Activated T-cell treated with anti-CD3 and anti-CD28 coated beads, Interleukin-2, amount 50 U/mL, for 24 hours (primary cell): ENCODE data around the gene UFD1.

Source experiments
- DNase-seq: peaks from one replicate; pipeline ENCODE4 v3.0.0-alpha.2; 2020
- H3K27ac Mint-ChIP-seq: 2 replicates; pipeline ENCODE4 v1.8.0; 2020; ENCODE audit warnings: mild to moderate bottlenecking, mixed read lengths
- H3K27me3 Mint-ChIP-seq: 2 replicates; pipeline ENCODE4 v1.8.0; 2020; ENCODE audit warnings: mixed read lengths
- H3K36me3 Mint-ChIP-seq: 2 replicates; pipeline ENCODE4 v1.8.0; 2020; ENCODE audit warnings: low read depth, mixed read lengths
- H3K4me1 Mint-ChIP-seq: 2 replicates; pipeline ENCODE4 v1.8.0; 2020; ENCODE audit warnings: low read depth, mixed read lengths
- H3K4me3 Mint-ChIP-seq: 2 replicates; pipeline ENCODE4 v1.8.0; 2020; ENCODE audit warnings: mild to moderate bottlenecking, moderate library complexity, mixed read lengths
- H3K9me3 Mint-ChIP-seq: 2 replicates; pipeline ENCODE4 v1.8.0; 2020; ENCODE audit warnings: mixed read lengths

Gene UFD1

DNA sequence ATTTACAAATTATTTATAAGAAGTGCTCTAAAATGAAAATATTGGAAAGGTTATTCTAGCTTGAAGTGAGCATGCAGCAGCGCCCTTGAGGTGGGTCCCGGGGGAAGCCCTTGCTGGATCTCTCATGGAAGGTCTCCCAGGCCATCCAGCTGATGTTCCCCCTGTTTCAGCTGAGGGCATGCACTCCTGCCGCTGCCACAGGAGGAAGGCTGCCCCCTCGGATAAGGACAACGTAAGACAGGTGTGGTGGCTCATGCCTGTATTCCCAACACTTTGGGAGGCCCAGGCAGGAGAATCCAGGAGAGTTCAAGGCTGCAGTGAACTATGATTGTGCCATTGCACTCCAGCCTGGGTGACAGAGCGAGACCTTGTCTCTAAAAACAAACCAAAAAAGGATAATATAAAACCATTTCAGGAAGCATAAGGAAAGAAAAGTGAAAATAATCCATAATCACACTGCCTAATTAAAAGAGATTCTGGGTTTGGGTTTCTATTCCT, 15.7 kb upstream of the UFD1 start:
- no peak overlapping the region for H3K4me3 Mint-ChIP-seq
- no peak for DNase-seq
- H3K27ac Mint-ChIP-seq, result no peak overlapping the region
- H3K4me1 Mint-ChIP-seq, result peaks cover 23% of the 10 kb centered on the region
- H3K27me3 Mint-ChIP-seq, result no peaks in the 10 kb centered on the region
- H3K9me3 Mint-ChIP-seq, result no peaks in the 10 kb centered on the region
- peaks cover 98% of the 10 kb centered on the region for H3K36me3 Mint-ChIP-seq

DNA sequence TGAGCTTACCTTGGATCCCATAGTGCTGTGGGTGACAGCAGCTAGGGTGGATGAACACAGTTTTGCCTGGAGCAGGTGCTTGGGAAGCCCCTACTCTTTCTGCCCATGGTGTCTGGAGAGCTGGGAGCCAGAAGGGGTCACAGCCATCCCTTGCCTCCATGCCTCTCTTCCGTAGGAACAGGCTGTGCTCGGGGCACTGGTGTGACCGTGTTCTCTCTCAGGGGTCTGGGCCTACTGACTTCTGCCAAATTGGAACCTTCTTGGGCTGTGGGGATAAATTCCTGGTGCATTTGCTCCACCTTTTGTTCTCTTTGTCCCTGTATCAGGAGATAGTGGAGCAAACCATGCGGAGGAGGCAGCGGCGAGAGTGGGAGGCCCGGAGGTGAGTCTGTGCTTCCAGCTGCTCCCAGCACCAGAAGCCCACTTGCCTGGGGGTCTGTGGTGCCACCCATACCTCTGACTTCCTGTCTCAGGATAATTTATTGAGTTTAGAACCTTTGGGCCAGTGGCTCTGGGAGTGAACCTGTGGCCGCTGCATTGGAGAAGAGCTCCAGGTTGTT, 15.1 kb upstream of the UFD1 start:
- peaks cover 98% of the 10 kb centered on the region for H3K36me3 Mint-ChIP-seq
- H3K27ac Mint-ChIP-seq, result no peak overlapping the region
- peaks cover 23% of the 10 kb centered on the region for H3K4me1 Mint-ChIP-seq
- H3K9me3 Mint-ChIP-seq, result no peaks in the 10 kb centered on the region
- DNase-seq, result no peak
- no peaks in the 10 kb centered on the region for H3K27me3 Mint-ChIP-seq
- no peak overlapping the region for H3K4me3 Mint-ChIP-seq

DNA sequence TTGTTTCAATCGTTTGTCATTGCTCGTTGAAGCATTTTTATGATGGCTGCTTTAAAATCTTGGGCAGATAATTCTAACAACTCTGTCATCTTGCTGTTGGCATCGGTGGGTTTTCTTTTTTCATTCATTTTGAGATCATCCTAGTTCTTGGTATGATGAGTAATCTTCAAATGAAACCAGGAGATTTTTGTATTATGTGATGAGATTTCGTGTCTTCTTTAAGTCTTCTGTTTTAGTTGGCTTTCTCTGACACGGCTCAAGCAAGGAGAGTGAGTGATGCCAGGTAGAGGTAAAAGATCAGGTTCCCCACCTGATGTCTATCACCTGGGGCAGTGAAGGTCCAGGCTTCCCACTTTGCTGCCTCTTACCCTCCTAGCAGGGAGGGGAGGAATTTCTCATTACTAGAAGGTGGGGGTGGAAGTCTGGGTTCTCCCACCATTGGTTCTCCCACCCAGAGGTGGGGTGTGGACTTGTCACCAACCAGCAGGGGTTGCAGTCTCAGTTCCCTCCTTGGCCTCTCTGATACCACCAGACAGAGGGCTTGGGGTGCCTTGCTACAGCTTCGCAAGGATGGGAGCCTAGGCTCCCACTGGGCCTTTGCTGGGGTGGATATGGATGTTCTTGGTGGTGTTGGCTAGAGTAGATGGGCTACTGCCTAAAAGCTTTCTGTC, 13.6 kb upstream of the UFD1 start:
- H3K9me3 Mint-ChIP-seq, result no peaks in the 10 kb centered on the region
- DNase-seq, result no peak
- peaks cover 98% of the 10 kb centered on the region for H3K36me3 Mint-ChIP-seq
- peaks cover 25% of the 10 kb centered on the region for H3K4me1 Mint-ChIP-seq
- H3K27ac Mint-ChIP-seq, result peak overlapping the region; percentile 24
- H3K27me3 Mint-ChIP-seq, result no peaks in the 10 kb centered on the region
- no peak overlapping the region for H3K4me3 Mint-ChIP-seq

DNA sequence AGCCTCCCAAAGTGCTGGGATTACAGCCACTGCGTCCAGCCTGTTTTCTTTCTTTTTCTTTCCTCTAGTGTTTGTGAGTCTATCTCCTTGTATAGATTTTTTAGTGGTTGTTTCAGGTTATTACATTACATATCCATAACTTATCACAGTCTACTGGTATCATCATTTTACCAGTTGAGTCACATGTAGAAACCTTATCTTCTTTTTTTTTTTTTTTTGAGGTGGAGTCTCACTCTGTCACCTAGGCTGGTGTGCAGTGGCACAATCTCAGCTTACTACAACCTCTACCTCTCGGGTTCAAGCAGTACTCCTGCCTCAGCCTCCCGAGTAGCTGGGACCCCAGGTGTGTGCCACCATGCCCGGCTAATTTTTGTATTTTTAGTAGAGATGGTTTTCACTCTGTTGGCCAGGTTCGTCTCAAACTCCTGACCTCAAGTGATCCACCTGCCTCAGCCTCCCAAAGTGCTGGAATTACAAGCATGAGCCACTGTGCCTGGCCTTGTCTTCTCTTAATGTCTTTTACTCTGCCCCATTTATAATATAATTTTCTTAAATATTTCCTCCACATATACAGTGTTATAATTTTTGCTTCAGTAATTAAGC, 11.7 kb upstream of the UFD1 start:
- Mint-ChIP-seq H3K9me3 (no peaks in the 10 kb centered on the region), H3K36me3 (peaks cover 91% of the 10 kb centered on the region), H3K4me1 (peaks cover 23% of the 10 kb centered on the region), H3K27me3 (no peaks in the 10 kb centered on the region), H3K4me3 (no peak overlapping the region), H3K27ac (no peak overlapping the region)
- no peak for DNase-seq

DNA sequence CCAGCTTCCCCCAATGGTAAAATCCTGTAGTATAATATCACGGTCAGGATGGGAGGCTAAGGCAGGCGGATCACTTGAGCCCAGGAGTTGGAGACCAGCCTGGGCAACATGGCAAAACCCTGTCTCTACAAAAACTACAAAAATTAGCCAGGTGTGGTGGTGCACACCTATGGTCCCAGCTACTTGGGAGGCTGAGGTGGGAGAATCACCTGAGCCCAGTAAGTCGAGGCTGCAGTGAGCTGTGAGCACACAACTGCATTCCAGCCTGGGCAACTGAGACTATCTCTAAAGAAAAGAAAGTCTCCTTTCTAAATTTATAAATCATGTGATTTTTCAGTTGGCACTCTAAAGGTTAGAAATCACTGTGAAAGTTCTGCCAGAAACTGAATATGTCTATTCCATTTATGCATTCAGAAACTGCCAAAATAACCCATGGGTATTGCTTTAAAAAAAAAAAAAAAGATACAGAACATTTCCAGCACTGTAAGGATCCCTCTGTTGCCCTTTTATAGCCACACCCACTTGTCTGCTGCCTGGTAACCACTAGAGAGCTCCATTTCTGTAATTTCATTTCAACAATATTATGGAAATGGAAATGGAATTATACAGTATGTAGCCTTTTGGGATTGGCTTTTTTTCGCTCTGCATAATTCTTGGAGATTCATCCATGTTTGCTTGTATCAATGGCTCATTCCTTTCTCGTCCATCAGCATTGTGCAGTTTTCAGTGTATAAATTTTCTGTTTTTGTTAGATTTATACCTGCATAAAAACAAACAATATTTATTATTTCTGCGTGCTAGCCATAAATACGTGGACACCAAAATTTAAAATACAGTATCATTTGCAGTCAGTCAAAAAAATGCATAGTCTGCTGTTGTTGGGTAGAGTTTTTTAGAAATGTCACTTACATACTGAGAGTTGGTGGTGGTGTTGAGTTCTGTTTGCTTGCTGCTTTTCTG, 10.2 kb upstream of the UFD1 start:
- H3K4me3 Mint-ChIP-seq, result no peak overlapping the region
- no peaks in the 10 kb centered on the region for H3K27me3 Mint-ChIP-seq
- no peaks in the 10 kb centered on the region for H3K9me3 Mint-ChIP-seq
- no peak for DNase-seq
- H3K36me3 Mint-ChIP-seq, result peaks cover 91% of the 10 kb centered on the region
- H3K27ac Mint-ChIP-seq, result no peak overlapping the region
- H3K4me1 Mint-ChIP-seq, result peaks cover 22% of the 10 kb centered on the region

DNA sequence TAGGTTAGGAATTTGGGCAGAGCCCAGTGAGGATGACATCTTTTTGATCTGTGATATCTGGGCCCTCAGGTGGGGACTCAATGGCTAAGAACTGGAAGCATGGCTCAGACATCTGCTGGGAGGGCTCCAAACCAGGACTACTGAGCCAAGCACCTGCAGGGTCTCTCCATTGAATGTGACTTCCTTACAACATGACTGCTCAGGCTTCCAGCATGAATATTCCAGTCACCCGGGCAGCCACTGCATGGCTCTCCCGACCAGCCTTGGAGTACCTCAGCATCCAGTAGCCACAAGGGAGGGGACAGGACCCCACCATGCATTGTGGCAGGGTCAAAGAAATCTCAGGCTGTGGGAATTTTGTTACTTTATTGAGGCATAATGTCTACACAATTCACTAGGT, 9.3 kb upstream of the UFD1 start:
- no peak overlapping the region for H3K27ac Mint-ChIP-seq
- H3K4me1 Mint-ChIP-seq, result peaks cover 29% of the 10 kb centered on the region
- DNase-seq, result no peak
- peaks cover 91% of the 10 kb centered on the region for H3K36me3 Mint-ChIP-seq
- H3K27me3 Mint-ChIP-seq, result no peaks in the 10 kb centered on the region
- H3K4me3 Mint-ChIP-seq, result no peak overlapping the region
- H3K9me3 Mint-ChIP-seq, result no peaks in the 10 kb centered on the region

DNA sequence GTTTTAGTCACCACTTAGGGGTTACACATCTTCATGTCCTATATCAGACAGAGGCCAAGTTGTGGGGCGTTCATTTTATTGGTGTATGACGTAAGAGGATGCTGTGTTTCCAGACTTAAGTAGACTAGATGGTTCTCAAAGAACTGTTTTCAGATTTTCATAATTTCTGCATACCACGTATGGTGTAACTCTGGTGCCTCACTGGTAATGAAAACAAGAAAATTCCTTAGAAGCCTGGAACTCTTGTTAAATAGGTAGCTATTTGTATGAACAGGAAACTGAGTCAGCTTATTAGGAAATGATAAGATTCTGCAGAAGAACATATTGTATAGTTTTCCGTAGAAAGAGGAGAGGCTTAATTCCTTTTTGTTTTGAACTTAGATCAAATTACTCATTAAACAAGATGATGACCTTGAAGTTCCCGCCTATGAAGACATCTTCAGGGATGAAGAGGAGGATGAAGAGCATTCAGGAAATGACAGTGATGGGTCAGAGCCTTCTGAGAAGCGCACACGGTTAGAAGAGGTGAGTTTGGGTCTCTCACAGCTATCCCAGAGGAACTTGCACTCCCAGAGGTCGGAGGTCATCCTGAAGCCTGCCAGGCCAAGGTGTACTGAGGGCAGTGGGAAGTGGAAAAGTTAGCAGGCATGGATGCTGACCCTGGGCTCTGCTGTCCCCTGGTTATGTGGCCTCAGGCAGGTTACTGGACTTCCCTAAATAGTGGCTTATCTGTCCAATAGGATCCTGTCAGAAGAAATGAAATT, 4.7 kb upstream of the UFD1 start:
- no peak for DNase-seq
- Mint-ChIP-seq H3K4me1 (peaks cover 27% of the 10 kb centered on the region), H3K36me3 (peaks cover 80% of the 10 kb centered on the region), H3K9me3 (no peaks in the 10 kb centered on the region), H3K4me3 (peak overlapping the region; percentile 3), H3K27me3 (no peaks in the 10 kb centered on the region), H3K27ac (peak overlapping the region; percentile 79)

DNA sequence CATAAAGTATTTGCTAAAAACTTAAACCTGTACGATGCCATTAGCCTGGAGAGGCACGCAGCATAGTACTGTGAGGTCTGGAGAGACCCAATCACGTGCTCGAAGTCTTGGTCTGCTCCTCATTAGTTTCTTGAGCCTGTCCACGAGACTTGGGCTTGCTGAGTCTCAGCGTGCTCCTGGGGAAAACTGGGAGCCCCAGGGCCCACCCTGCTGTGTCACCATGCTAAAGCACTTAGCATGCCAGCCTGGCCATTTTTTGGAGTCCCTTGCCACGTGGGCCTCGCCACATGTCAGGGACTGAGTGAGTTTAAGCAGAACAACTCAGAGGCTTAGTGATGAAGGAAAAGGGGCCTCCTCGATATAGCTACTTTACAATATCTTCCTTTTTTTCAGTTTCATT, 3.3 kb upstream of the UFD1 start:
- Mint-ChIP-seq H3K9me3 (no peaks in the 10 kb centered on the region), H3K4me3 (no peak overlapping the region), H3K27ac (peak overlapping the region; percentile 2), H3K36me3 (peaks cover 75% of the 10 kb centered on the region), H3K27me3 (no peaks in the 10 kb centered on the region), H3K4me1 (peaks cover 33% of the 10 kb centered on the region)
- no peak for DNase-seq

DNA sequence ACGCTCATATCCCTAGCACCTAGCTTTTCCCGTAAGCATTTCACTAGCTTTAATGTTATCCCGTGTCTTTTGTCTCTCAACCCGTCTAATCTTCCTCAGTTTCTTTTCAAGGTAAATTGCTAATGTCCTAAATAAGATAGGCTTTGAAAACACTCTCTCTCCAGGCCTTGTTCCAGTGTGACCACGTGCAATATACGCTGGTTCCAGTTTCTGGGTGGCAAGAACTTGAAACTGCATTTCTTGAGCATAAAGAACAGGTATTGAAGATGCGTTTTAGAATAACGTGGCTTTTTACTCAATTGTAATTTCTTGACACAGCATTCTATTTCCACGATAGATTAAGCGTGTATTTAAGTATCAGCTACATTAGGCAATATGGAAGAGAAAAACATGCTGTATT, 1.8 kb upstream of the UFD1 start:
- no peaks in the 10 kb centered on the region for H3K9me3 Mint-ChIP-seq
- no peak for DNase-seq
- H3K36me3 Mint-ChIP-seq, result peaks cover 77% of the 10 kb centered on the region
- no peaks in the 10 kb centered on the region for H3K27me3 Mint-ChIP-seq
- peak overlapping the region; percentile 100 for H3K4me3 Mint-ChIP-seq
- H3K4me1 Mint-ChIP-seq, result peaks cover 43% of the 10 kb centered on the region
- H3K27ac Mint-ChIP-seq, result peak overlapping the region; percentile 100

DNA sequence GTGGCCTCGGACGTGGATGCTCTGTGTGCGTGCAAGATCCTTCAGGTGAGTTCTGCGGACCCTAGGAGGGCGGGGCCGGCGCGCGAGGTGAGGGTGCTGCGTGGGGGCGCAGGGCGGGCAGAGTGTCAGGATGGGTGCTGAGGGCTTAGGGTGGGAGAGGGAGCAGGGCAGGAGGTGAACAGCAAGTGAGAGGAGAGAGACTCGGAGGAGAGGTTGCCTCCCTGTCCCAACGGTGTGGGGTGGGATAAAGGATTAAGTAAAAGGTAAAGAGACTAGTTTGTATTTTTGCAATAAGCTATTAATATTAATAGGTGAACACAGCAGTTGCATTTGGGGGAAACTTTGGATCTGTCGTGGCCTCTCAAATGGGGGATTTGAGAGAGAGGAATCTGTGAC, 1.2 kb upstream of the UFD1 start:
- no peaks in the 10 kb centered on the region for H3K27me3 Mint-ChIP-seq
- peak overlapping the region; percentile 100 for H3K4me3 Mint-ChIP-seq
- no peaks in the 10 kb centered on the region for H3K9me3 Mint-ChIP-seq
- no peak for DNase-seq
- peaks cover 77% of the 10 kb centered on the region for H3K36me3 Mint-ChIP-seq
- peak overlapping the region; percentile 100 for H3K27ac Mint-ChIP-seq
- peaks cover 48% of the 10 kb centered on the region for H3K4me1 Mint-ChIP-seq

DNA sequence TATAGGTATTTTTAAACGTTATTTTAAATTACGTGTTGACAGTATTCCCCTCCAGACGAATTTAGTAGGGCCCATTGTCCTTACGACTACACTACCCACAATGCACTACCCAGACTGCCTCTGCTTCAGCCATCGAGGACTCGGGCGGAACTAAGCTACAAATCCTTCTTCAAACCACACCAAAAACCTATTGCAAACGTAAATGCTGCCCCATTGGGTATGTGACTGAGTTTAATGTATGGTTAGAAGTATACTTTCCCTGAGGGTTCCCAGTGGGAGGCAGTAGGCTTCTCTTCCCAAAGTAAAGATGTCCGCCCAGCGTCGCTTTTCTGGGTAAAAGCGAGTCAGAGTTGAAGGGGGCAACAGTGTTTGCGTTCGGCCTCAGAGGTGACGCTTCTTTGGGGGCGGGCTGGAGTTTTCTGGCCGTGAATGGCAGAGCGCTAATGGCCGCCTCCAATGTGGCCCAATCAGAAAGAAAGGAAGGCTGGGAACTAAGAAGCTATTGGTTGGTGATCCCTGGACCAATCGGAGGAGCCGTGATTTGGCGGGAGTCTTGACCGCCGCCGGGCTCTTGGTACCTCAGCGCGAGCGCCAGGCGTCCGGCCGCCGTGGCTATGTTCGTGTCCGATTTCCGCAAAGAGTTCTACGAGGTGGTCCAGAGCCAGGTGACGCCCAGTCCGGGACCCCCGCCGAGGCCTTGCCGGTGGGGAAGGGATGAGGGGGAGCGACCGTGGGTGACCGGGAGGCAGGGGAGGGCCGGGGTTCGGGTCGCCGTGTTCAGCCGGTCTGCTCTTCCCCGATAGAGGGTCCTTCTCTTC, 571 bp upstream of the UFD1 start, which contains the start of gene CDC45:
TSS of gene CDC45 (plus strand) at position 566 of the 818 bp plus-strand sequence. CDS start at position 615, 49 bp downstream.
- H3K9me3 Mint-ChIP-seq, result no peaks in the 10 kb centered on the region
- peak within 1 kb of the TSS; percentile 100 for H3K4me3 Mint-ChIP-seq
- H3K36me3 Mint-ChIP-seq, result peaks cover 76% of the 10 kb centered on the region
- no peaks in the 10 kb centered on the region for H3K27me3 Mint-ChIP-seq
- H3K27ac Mint-ChIP-seq, result peak within 1 kb of the TSS; percentile 100
- peaks cover 47% of the 10 kb centered on the region for H3K4me1 Mint-ChIP-seq
- peak; percentile 91 for DNase-seq

DNA sequence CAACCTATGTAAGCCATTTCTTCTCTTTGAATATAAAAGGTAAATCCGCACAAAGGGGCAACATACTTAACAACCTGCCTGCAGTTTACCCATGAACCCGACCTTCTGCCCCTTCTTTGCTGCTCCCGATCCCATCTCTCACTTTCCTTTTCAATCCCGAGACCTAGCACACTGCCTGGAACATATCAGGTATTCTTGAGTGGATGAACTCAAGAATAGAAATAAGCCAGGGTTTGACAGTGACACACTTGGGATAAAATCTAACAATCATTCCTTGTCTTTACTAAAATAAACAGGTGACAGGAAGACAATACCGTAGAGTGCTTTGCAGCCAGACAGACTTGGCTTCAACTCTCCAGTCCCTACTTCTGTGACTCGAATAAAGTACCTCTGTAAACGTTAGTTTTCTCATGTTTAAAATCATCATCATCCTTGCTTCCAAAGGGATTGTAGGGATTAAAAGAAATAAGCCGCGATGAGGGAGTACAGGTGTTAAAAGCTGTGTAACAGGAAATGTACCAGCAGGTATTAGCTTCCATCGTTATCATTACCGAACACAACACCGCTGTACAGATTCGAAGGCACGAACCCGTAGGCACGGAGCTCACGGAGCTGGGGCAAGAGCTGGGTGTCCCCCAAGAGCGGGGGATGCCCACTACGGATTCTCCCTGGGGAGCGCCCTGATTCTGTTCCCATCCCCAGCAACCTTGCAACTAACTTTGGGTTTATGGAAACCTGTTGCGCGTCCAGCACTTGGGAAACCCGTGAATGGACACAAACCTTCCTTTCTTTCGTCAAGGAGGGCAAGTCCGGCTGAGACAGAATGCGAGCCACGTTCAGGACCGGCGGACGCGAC, 720 bp downstream of the UFD1 start:
- H3K27me3 Mint-ChIP-seq, result no peaks in the 10 kb centered on the region
- H3K4me3 Mint-ChIP-seq, result peak overlapping the region; percentile 100
- peaks cover 74% of the 10 kb centered on the region for H3K36me3 Mint-ChIP-seq
- H3K9me3 Mint-ChIP-seq, result no peaks in the 10 kb centered on the region
- H3K27ac Mint-ChIP-seq, result peak overlapping the region; percentile 87
- DNase-seq, result no peak
- peaks cover 41% of the 10 kb centered on the region for H3K4me1 Mint-ChIP-seq
